ENCODE data around the gene SSBP4. TPM values are rescaled to one million over a fixed set of nuclear protein-coding genes. Genes with fewer than 3 reads are reported as not detected.
A peak's percentile ranks its signal among the peaks of the same experiment; 100 is the strongest.

Gene SSBP4
- total RNA-seq, 1 donor, result 56.1 TPM

DNA sequence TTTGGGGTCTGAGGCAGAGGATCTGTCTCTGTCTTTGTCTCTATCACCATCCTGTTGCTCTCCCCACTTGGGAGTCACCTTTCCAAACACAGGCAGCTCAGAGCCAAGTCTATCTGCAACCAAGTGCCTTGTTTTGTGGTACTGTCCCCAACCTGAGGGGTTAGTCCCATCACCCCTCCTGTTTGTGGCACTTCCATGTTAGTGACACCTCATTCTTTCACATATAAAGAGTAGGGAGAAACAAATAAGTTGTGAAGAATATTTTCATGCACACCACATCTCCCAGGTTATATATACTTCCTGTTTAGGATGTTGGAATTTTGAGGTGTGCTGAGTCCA lies 29.5 kb upstream of the SSBP4 start:
- TF ChIP-seq, protein P1, sequence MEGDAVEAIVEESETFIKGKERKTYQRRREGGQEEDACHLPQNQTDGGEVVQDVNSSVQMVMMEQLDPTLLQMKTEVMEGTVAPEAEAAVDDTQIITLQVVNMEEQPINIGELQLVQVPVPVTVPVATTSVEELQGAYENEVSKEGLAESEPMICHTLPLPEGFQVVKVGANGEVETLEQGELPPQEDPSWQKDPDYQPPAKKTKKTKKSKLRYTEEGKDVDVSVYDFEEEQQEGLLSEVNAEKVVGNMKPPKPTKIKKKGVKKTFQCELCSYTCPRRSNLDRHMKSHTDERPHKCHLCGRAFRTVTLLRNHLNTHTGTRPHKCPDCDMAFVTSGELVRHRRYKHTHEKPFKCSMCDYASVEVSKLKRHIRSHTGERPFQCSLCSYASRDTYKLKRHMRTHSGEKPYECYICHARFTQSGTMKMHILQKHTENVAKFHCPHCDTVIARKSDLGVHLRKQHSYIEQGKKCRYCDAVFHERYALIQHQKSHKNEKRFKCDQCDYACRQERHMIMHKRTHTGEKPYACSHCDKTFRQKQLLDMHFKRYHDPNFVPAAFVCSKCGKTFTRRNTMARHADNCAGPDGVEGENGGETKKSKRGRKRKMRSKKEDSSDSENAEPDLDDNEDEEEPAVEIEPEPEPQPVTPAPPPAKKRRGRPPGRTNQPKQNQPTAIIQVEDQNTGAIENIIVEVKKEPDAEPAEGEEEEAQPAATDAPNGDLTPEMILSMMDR (IDR thresholded peaks at IDR 0.05; ENCODE audit: insufficient read depth, low read depth, low read length), result no peak
- no peak for DNase-seq (ENCODE audit: low read depth)
- no peak overlapping the region for H3K4me3 ChIP-seq (ENCODE audit: low read depth, low read length)

GRCh38 chr19:18390065-18390907 lies 28.9 kb upstream of the SSBP4 start:
- TF ChIP-seq, protein P1 (IDR thresholded peaks at IDR 0.05; ENCODE audit: insufficient read depth, low read depth, low read length), result no peak
- no peak overlapping the region for H3K4me3 ChIP-seq (ENCODE audit: low read depth, low read length)
- peak; percentile 54 for DNase-seq (ENCODE audit: low read depth)

GRCh38 chr19:18391509-18392075 lies 27.6 kb upstream of the SSBP4 start:
- H3K4me3 ChIP-seq (ENCODE audit: low read depth, low read length), result no peak overlapping the region
- TF ChIP-seq, protein P1 (IDR thresholded peaks at IDR 0.05; ENCODE audit: insufficient read depth, low read depth, low read length), result no peak
- DNase-seq (ENCODE audit: low read depth), result no peak

GRCh38 chr19:18392417-18392816 lies 26.8 kb upstream of the SSBP4 start:
- TF ChIP-seq, protein P1 (IDR thresholded peaks at IDR 0.05; ENCODE audit: insufficient read depth, low read depth, low read length), result no peak
- H3K4me3 ChIP-seq (ENCODE audit: low read depth, low read length), result no peak overlapping the region
- peak; percentile 72 for DNase-seq (ENCODE audit: low read depth)

DNA sequence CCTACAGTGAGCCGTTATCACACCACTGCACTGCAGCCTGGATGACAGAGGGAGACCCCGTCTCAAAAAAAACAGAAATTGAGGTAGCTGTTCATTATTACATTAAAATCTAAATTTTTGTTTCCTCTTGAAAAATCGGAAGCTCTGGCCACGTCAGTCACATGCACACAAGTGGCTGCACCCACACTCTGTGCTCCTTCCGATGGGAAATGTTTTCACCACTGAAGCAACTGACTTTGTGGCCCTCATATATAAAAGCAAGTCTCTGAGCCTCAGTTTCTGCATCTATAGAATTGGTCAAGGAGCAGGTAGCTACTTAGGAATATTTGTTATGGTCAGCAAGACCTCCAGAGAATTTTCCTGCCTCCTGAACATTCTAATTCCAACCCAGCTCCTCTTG lies 26.3 kb upstream of the SSBP4 start:
- DNase-seq (ENCODE audit: low read depth), result no peak
- TF ChIP-seq, protein P1 (IDR thresholded peaks at IDR 0.05; ENCODE audit: insufficient read depth, low read depth, low read length), result no peak

GRCh38 chr19:18393836-18394235 lies 25.4 kb upstream of the SSBP4 start:
- no peak overlapping the region for H3K4me3 ChIP-seq (ENCODE audit: low read depth, low read length)
- DNase-seq (ENCODE audit: low read depth), result no peak
- TF ChIP-seq, protein P1 (IDR thresholded peaks at IDR 0.05; ENCODE audit: insufficient read depth, low read depth, low read length), result no peak

More for the DNA sequence above, 26.3 kb upstream of the SSBP4 start:
- H3K4me3 ChIP-seq (ENCODE audit: low read depth, low read length), result no peak overlapping the region

Data from fibroblast of villous mesenchyme (primary cell).